Kidney (tissue), 14 donors: ENCODE results near the gene NUDT13. TPM values are rescaled to one million over a fixed set of nuclear protein-coding genes. Genes with fewer than 3 reads are reported as not detected.
"Not testable (repeated sequence)": the region's sequence is repeated elsewhere in the genome, so short reads cannot be mapped to it uniquely, and the experiment has no call there.

Source experiments
- DNase-seq, 5 donors: peaks; one replicate each; pipeline ENCODE4 v3.0.0-alpha.2; 2013 to 2020
- FAIRE-seq: peaks from 2 replicates; lab custom pipeline; 2012; peaks lifted over from hg19 to GRCh38; lab: Jason Lieb, UNC
- H3K27ac ChIP-seq, 2 donors: one replicate each; pipeline ENCODE4 v1.7.0; 2013; ENCODE audit warnings: low read depth in 2 of 2, low read length in 2 of 2, inconsistent platforms in 1 of 2
- H3K27me3 ChIP-seq: one replicate; pipeline ENCODE4 v1.7.1; 2013; ENCODE audit warnings: low read length, inconsistent platforms; ENCODE audit not compliant: control insufficient read depth, insufficient read depth
- H3K36me3 ChIP-seq, 3 donors: one replicate each; pipeline versions ENCODE4 v1.7.0 to v1.7.1; 2013; ENCODE audit warnings: low read length in 3 of 3, control low read depth in 1 of 3, inconsistent platforms in 1 of 3; ENCODE audit not compliant: insufficient read depth in 3 of 3, control insufficient read depth in 2 of 3
- H3K4me1 ChIP-seq, 3 donors: one replicate each; pipeline versions ENCODE4 v1.7.0 to v1.7.1; 2013; ENCODE audit warnings: low read length in 3 of 3, inconsistent platforms in 1 of 3, low read depth in 1 of 3; ENCODE audit not compliant: control insufficient read depth in 2 of 3, insufficient read depth in 2 of 3
- H3K4me3 ChIP-seq, 3 donors: one replicate each; pipeline versions ENCODE4 v1.7.0 to v1.8.1; 2013; ENCODE audit warnings: low read length in 3 of 3, control low read depth in 1 of 3, inconsistent platforms in 1 of 3
- H3K9ac ChIP-seq, 3 donors: one replicate each; pipeline versions ENCODE4 v1.7.0 to v1.7.1; 2013; ENCODE audit warnings: low read length in 3 of 3, control low read depth in 1 of 3, inconsistent platforms in 1 of 3
- H3K9me3 ChIP-seq, 3 donors: one replicate each; pipeline versions ENCODE4 v1.7.0 to v1.7.1; 2013; ENCODE audit warnings: low read length in 3 of 3, control low read depth in 1 of 3, inconsistent platforms in 1 of 3; ENCODE audit not compliant: control insufficient read depth in 2 of 3, insufficient read depth in 1 of 3
- intact Hi-C: fragments of 100-400 bp; cut with DNase I; formaldehyde crosslinking; loops from one replicate; pipeline ENCODE4 v1.11.1; 2022
- polyA plus RNA-seq: library from polyadenylated mRNA; stranded (reverse); fragments of 350-450 nt; fragmentation: Illumina TruSeq; extraction: RNeasy Lipid Tissue Mini Kit (QIAGEN cat#74804); gene quantifications from one replicate; pipeline ENCODE4 v1.2.3, GENCODE V29; 2014; ENCODE audit warnings: low read depth, low replicate concordance; ENCODE audit not compliant: insufficient read depth
- total RNA-seq: library from RNA; stranded (reverse); fragmentation: NEBNext Ultra II Directional; extraction: Animal tissue kit (Norgen Biotek cat#: 25700); gene quantifications from one replicate; pipeline ENCODE4 v1.2.1, GENCODE V29; 2021
- TF ChIP-seq, protein P1 (sequence below): IDR thresholded peaks from 3 replicates; pipeline ENCODE4 v1.5.1; 2012; ENCODE audit warnings: mild to moderate bottlenecking, moderate library complexity, borderline replicate concordance; ENCODE audit not compliant: insufficient read depth; ENCODE audit errors: extremely low read depth
- donor health status: control.
- donor health status: control.
- donor health status: control.
- donor health status: control.
- donor health status: control.
- donor health status: DM: yes; HTN: yes; CAD: no.
- donor health status: Normal renal cell carcinoma (clear cell type).

NUDT13 gene
- total and polyA plus RNA-seq, 2 donors from 2014 or later = 3.3 to 3.7 TPM

DNA sequence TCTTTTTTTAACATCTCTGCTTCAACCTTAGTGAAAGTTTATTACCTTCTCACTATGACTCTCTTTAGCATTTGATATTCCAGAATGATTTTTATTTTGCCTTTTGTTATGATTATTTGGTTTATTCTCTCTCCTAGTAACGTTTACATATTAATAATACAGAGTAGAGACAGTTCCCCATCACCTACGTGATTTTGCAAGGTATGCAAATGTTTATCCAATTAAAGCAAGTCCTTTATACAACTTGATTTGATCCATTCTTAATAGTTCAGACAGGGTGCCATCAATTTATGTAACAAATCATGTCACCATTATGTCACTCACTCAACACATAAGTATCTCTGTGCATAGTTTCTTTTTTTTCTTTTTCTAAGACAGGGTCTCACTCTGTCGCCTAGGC, 31.3 kb downstream of the NUDT13 start:
- TF ChIP-seq, protein P1, sequence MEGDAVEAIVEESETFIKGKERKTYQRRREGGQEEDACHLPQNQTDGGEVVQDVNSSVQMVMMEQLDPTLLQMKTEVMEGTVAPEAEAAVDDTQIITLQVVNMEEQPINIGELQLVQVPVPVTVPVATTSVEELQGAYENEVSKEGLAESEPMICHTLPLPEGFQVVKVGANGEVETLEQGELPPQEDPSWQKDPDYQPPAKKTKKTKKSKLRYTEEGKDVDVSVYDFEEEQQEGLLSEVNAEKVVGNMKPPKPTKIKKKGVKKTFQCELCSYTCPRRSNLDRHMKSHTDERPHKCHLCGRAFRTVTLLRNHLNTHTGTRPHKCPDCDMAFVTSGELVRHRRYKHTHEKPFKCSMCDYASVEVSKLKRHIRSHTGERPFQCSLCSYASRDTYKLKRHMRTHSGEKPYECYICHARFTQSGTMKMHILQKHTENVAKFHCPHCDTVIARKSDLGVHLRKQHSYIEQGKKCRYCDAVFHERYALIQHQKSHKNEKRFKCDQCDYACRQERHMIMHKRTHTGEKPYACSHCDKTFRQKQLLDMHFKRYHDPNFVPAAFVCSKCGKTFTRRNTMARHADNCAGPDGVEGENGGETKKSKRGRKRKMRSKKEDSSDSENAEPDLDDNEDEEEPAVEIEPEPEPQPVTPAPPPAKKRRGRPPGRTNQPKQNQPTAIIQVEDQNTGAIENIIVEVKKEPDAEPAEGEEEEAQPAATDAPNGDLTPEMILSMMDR = no peak
- Histone ChIP-seq H3K9ac (no peak overlapping the region), H3K27ac (no peak overlapping the region), H3K4me1 (no peaks in the 10 kb centered on the region), H3K36me3 (peaks cover 0 to 27% (median 7%) of the 10 kb centered on the region in 3 donors), H3K9me3 (no peaks in the 10 kb centered on the region), H3K27me3 (no peaks in the 10 kb centered on the region), H3K4me3 (no peak overlapping the region)
- no peak for FAIRE-seq
- no peak for DNase-seq
- intact Hi-C loops = no loop called here

DNA sequence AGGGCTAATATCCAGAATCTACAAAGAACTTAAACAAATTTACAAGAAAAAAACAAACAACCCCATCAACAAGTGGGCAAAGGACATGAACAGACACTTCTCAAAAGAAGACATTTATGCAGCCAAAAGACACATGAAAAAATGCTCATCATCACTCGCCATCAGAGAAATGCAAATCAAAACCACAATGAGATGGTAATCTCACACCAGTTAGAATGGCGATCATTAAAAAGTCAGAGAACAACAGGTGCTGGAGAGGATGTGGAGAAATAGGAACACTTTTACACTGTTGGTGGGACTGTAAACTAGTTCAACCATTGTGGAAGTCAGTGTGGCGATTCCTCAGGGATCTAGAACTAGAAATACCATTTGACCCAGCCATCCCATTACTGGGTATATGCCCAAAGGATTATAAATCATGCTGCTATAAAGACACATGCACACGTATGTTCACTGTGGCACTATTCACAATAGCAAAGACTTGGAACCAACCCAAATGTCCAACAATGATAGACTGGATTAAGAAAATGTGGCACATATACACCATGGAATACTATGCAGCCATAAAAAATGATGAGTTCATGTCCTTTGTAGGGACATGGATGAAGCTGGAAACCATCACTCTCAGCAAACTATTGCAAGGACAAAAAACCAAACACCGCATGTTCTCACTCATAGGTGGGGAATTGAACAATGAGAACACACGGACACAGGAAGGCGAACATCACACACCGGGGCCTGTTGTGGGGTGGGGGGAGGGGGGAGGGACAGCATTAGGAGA, 40.6 kb downstream of the NUDT13 start:
- intact Hi-C loops, H3K9me3 ChIP-seq, DNase-seq, H3K27me3 ChIP-seq, H3K9ac ChIP-seq, FAIRE-seq, H3K4me1 ChIP-seq, H3K27ac ChIP-seq, H3K4me3 ChIP-seq: not testable (repeated sequence)
- peaks cover 3 to 20% (median 18%) of the 10 kb centered on the region in 3 donors for H3K36me3 ChIP-seq

DNA sequence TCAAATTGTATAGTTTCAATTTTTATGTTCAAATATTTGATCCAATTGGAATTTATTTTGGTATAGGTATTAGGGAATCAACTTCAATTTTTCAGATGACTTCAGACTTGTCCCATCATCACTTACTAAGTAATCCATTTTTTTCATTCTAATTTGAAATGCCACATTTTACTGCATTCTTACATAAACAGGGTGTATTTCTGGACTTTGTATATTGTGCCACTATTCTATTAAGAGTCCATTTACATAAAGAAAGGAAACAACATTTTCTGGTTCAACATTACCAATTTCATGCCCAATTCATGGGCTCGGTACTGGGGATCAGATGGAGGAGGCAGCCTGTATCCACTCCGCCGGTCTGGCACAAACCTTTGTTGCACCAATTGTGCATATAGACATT, 41.8 kb downstream of the NUDT13 start:
- intact Hi-C loops = no loop called here
- TF ChIP-seq, protein P1 = no peak
- H3K4me3 ChIP-seq = no peak overlapping the region
- peak; percentile 33 for FAIRE-seq
- no peaks in the 10 kb centered on the region for H3K9me3 ChIP-seq
- H3K27me3 ChIP-seq = no peaks in the 10 kb centered on the region
- H3K4me1 ChIP-seq = no peaks in the 10 kb centered on the region
- H3K27ac ChIP-seq = no peak overlapping the region
- no peak for DNase-seq
- peaks cover 3 to 26% (median 20%) of the 10 kb centered on the region in 3 donors for H3K36me3 ChIP-seq
- H3K9ac ChIP-seq = no peak overlapping the region

DNA sequence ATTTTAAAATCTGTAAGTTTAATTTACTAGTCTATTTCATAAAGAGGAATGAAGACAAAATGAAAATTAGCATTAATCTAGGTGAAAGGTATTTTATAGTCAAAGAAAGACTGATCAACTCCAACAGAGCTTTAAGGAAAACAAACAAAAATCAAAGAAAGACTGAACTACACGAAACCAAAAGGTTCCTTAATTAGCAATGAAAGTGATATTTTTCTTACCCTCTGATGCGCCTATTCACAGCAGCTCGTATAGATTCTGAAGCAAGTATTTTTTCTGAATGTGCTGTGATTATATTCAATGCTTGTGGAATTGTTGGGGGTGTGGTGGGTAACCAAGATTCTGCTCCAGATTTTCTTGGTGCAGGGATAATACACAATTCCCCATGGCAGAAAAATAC, 45.8 kb downstream of the NUDT13 start:
- Histone ChIP-seq H3K9ac (no peak overlapping the region), H3K4me1 (no peaks in the 10 kb centered on the region), H3K4me3 (no peak overlapping the region), H3K9me3 (no peaks in the 10 kb centered on the region), H3K36me3 (peaks cover 3 to 23% (median 11%) of the 10 kb centered on the region in 3 donors), H3K27ac (no peak overlapping the region), H3K27me3 (no peaks in the 10 kb centered on the region)
- intact Hi-C loops = no loop called here
- FAIRE-seq (no peak), DNase-seq (no peak)
- TF ChIP-seq, protein P1 = no peak
